Nephron progenitor cell (in vitro differentiated cells): ENCODE results near the gene MTO1.
A peak's percentile ranks its signal among the peaks of the same experiment; 100 is the strongest.
"Not testable (repeated sequence)": the region's sequence is repeated elsewhere in the genome, so short reads cannot be mapped to it uniquely, and the experiment has no call there.

Source experiments
- DNase-seq: peaks from one replicate; pipeline ENCODE4 v3.0.0; 2021
- H3K27ac Mint-ChIP-seq: 2 replicates; pipeline ENCODE4 v1.8.0; 2021; ENCODE audit warnings: mild to moderate bottlenecking, moderate library complexity, mixed read lengths
- H3K27me3 Mint-ChIP-seq: 2 replicates; pipeline ENCODE4 v1.8.0; 2021; ENCODE audit warnings: mild to moderate bottlenecking, low read depth, mixed read lengths; ENCODE audit not compliant: poor library complexity
- H3K36me3 Mint-ChIP-seq: 2 replicates; pipeline ENCODE4 v1.8.0; 2021; ENCODE audit warnings: low read depth, mixed read lengths
- H3K4me1 Mint-ChIP-seq: 2 replicates; pipeline ENCODE4 v1.8.0; 2021; ENCODE audit warnings: mixed read lengths
- H3K4me3 Mint-ChIP-seq: 2 replicates; pipeline ENCODE4 v1.8.0; 2021; ENCODE audit warnings: mild to moderate bottlenecking, moderate library complexity, mixed read lengths
- H3K9me3 Mint-ChIP-seq: 2 replicates; pipeline ENCODE4 v1.8.0; 2021; ENCODE audit warnings: mild to moderate bottlenecking, moderate library complexity, mixed read lengths
- CTCF ChIP-seq: fragments of 200-600 bp; sonication (generic); IDR thresholded peaks from 2 replicates; pipeline ENCODE4 v1.5.0; 2021; ENCODE audit warnings: antibody characterized with exemption

The MTO1 gene

GRCh38 chr6:73443555-73443954 lies 18.0 kb upstream of the MTO1 start:
- Mint-ChIP-seq H3K9me3 (no peaks in the 10 kb centered on the region), H3K27me3 (no peaks in the 10 kb centered on the region), H3K4me3 (no peak overlapping the region), H3K4me1 (no peaks in the 10 kb centered on the region), H3K27ac (no peak overlapping the region), H3K36me3 (no peaks in the 10 kb centered on the region)
- TF ChIP-seq CTCF = no peak
- no peak for DNase-seq

GRCh38 chr6:73451223-73452106 lies 10.1 kb upstream of the MTO1 start:
- Mint-ChIP-seq H3K9me3 (peaks cover 20% of the 10 kb centered on the region), H3K4me3 (peak overlapping the region; percentile 60), H3K27ac (no peak overlapping the region), H3K4me1 (no peaks in the 10 kb centered on the region), H3K36me3 (no peaks in the 10 kb centered on the region), H3K27me3 (peaks cover 55% of the 10 kb centered on the region)
- DNase-seq = peak; percentile 34
- TF ChIP-seq CTCF = no peak

- Mint-ChIP-seq H3K27ac (no peak within 1 kb of the TSS), H3K27me3 (peaks cover 58% of the 10 kb centered on the region), H3K4me1 (no peaks in the 10 kb centered on the region), H3K36me3 (no peaks in the 10 kb centered on the region), H3K9me3 (peaks cover 20% of the 10 kb centered on the region), H3K4me3 (peak within 1 kb of the TSS; percentile 60)
- no peak for DNase-seq
- TF ChIP-seq CTCF = no peak
These were observed 9.5 kb upstream of the MTO1 start, which contains the start of gene CGAS for GRCh38 chr6:73452107-73452461. CGAS (minus strand) TSS chr6:73452297; CDS start chr6:73452181, 116 bp downstream.

- Mint-ChIP-seq H3K27me3 (peaks cover 40% of the 10 kb centered on the region), H3K4me1 (no peaks in the 10 kb centered on the region), H3K9me3 (peaks cover 4% of the 10 kb centered on the region), H3K36me3 (no peaks in the 10 kb centered on the region), H3K27ac (no peak overlapping the region), H3K4me3 (no peak overlapping the region)
- no peak for DNase-seq
- TF ChIP-seq CTCF = no peak
These were observed 5.5 kb upstream of the MTO1 start for GRCh38 chr6:73455865-73456629.

- not testable (repeated sequence) for H3K27ac Mint-ChIP-seq, H3K4me3 Mint-ChIP-seq, DNase-seq, H3K9me3 Mint-ChIP-seq, H3K27me3 Mint-ChIP-seq
- peaks cover 11% of the 10 kb centered on the region for H3K36me3 Mint-ChIP-seq
- peaks cover 20% of the 10 kb centered on the region for H3K4me1 Mint-ChIP-seq
These were observed 2.1 kb upstream of the MTO1 start for GRCh38 chr6:73459474-73459873.

GRCh38 chr6:73460056-73460455 lies 1.5 kb upstream of the MTO1 start:
- DNase-seq = no peak
- no peak for TF ChIP-seq CTCF
- Mint-ChIP-seq H3K36me3 (peaks cover 11% of the 10 kb centered on the region), H3K27me3 (peaks cover 8% of the 10 kb centered on the region), H3K4me1 (peaks cover 20% of the 10 kb centered on the region), H3K27ac (no peak overlapping the region), H3K9me3 (no peaks in the 10 kb centered on the region), H3K4me3 (peak overlapping the region; percentile 40)
